NCI-H345 (cell line): ENCODE data around the gene RNGTT.
"Not testable (repeated sequence)": the region's sequence is repeated elsewhere in the genome, so short reads cannot be mapped to it uniquely, and the experiment has no call there.

Experiments used
- DNase-seq: peaks from one replicate; lab custom pipeline; 2025; lab: John Stamatoyannopoulos, UW

RNGTT gene

GRCh38 chr6:88864359-88865054 is 98.9 kb downstream of the RNGTT start:
- no peak for DNase-seq

- DNase-seq = no peak
These were observed 103.1 kb downstream of the RNGTT start for GRCh38 chr6:88860310-88860709.

- DNase-seq = no peak
These were observed 105.0 kb downstream of the RNGTT start for GRCh38 chr6:88858455-88858854.

DNA sequence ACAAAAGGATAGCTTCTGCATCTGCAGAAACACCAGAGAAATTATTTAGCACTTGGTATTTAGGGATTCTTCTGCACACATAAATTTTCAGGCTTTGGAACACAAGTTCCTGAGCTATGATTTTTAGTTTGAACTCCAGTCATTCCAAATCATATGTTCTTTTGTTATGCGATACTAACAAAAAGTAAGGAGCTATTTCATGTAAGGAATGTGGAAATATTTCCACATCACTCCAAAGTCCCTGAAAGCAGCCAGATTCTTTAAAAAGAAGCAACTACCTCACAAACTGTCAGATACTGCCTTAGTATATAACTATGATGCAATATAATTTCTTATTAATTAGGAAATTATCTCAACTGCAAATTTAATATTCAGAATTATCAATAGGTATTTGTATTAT is 106.9 kb downstream of the RNGTT start:
- DNase-seq = no peak

DNA sequence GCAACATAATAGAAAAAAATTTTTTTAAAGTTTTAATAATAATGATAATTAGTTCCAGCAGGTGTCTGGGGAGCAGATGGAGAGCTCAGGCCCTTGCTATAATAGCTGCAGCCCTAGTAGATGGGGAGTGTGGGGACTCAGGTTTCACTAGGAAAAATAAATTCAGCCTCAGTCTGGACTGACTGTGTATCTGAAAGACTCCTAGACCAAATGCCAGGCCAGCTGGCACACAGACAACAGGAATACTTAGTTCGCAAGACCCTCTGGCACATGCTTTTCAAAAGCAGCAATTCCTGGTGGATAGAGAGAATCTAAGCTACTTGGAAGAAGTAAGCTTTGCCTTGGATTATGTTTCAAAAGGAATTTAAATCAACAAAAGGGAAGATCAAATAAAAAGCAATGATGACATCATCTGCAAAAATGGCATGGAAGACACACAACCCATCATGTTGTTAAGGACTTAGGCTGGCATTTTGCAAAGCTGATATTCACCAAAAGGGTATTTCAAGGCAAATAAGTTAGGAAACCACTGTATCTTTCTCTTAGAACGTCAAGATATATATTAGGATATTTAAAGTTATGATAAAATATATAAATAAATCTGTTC is 107.8 kb downstream of the RNGTT start:
- DNase-seq = no peak

GRCh38 chr6:88852775-88853174 is 110.6 kb downstream of the RNGTT start:
- no peak for DNase-seq

- DNase-seq = no peak
These were observed 111.4 kb downstream of the RNGTT start for GRCh38 chr6:88852000-88852399.

DNA sequence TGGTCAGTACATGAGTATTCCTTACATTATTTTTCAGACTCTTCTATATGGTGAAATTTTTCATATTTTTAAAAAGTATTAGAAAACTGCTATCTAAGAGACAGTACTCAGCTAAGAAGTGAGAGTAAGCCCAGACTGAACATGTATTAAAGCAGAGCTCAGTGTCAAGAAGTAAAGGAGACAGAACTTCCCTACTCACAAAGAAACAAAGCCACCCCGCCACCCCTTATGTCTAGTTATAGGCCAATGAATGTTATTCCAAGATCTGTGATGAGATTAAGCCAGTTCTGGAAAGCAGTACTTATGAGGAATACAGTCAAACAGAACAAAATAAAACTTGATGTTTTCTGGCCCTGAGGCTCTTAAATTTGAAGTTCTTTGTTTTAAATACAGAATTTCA is 114.5 kb downstream of the RNGTT start:
- no peak for DNase-seq

- DNase-seq = no peak
These were observed 120.4 kb downstream of the RNGTT start for GRCh38 chr6:88843040-88843439.

- no peak for DNase-seq
These were observed 121.1 kb downstream of the RNGTT start for GRCh38 chr6:88842320-88842719.

DNA sequence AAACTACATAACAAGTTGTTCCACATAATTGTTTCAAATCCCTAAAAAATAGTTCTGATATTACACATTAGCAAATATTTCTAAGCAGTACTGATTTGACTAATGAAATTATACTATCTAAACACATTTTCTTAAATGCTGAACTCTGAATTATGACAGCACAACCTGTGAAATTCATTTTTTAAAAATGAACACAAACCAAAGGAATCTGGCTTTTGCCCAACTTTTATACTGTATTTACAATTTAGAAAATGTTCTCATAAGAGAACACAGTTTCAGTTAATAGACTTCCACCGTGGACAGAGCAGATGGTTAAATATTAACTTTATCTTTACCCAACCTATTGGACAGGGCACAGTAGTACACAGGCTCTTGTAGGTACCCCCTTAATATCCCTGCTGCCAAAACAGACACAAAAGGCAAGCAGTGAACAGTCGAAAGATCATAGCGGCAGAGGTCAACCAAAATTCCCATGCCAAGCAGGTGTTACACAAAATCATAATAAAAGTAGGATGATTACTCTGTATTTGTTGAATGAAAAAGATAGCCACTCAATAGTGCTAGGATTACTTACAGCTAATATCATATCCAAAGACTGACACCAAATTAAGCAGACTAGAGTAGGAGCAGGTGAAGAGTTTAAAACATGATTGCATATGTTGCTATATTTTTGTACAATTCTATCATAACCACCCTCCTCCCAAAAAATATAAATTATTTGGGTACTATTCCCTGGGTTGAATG is 122.5 kb downstream of the RNGTT start:
- DNase-seq = no peak

- DNase-seq = no peak
These were observed 123.1 kb downstream of the RNGTT start for GRCh38 chr6:88840289-88840688.

- no peak for DNase-seq
These were observed 124.1 kb downstream of the RNGTT start for GRCh38 chr6:88839280-88839679.

GRCh38 chr6:88835210-88835609 is 128.2 kb downstream of the RNGTT start:
- no peak for DNase-seq

- not testable (repeated sequence) for DNase-seq
These were observed 130.3 kb downstream of the RNGTT start for GRCh38 chr6:88833071-88833470.

DNA sequence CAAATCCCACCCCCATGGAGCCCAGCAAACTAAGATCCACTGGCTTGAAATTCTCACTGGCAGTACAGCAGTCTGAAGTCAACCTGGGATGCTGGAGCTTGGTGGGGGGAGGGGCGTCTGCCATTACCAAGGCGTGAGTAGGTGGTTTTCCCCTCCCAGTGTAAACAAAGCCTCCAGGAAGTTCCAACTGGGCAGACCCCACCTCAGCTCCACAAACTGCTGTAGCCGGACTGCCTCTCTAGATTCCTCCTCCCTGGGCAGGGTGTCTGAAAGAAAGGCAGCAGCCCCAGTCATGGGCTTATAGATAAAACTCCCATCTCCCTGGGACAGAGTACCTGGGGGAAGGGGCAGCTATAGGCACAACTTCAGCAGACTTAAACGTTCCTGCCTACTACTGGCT is 135.8 kb downstream of the RNGTT start:
- not testable (repeated sequence) for DNase-seq

- no peak for DNase-seq
These were observed 137.6 kb downstream of the RNGTT start for GRCh38 chr6:88825856-88826255.

DNA sequence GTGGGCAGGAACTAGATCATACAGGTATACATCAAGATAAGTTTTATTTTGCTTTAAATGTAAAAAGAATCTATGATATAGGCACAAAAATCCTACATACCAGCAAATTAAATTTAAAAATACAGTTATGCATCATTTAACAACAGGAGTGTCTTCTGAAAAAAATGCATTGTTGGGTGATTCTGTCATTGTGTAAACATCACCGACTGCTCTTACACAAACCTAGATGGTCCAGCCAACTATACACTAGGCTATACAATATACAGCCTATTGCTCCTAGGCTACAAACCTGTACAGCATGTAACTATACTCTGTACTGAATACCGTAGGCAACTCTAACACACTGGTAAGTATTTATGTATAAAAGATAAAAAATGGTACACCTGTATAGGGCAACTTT is 139.4 kb downstream of the RNGTT start:
- peak; percentile 3 for DNase-seq

DNA sequence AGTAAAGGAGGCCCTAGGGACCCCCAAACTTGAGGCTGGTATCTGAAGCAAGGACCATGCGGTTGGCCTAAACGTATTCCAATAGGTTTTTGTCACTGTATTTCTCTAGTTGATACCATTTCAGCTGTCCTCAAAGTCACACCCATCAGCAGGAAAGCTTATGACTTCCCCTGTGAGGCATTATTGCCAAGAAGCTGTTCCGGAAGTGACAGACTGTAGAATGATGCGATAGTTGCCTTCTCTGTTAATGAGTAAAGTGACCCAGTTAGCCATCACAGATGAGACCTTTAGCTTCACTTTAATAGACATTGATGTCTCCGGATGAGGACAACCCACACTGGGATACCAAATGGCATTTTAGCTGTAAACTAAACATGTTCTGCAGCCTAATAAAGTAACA is 147.9 kb downstream of the RNGTT start:
- DNase-seq = no peak

DNA sequence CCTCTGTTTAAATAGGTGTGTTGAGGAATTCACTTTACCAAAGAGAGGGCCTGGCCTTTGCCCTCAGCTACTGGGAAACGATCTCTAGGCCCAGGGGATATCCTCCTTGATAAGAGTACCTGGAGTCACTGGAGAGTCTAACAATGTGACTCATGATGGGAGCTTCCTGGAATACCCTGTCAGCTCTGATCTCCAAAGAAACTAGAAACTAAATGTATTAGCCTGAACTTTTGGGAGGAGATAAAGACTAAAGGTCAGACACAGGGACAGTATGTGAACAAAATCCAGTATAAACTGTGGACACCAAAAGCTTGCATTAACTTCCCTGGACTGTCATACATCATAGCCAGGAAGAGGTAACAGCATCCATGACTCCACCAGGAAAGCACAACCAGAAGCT is 148.5 kb downstream of the RNGTT start:
- DNase-seq = no peak

DNA sequence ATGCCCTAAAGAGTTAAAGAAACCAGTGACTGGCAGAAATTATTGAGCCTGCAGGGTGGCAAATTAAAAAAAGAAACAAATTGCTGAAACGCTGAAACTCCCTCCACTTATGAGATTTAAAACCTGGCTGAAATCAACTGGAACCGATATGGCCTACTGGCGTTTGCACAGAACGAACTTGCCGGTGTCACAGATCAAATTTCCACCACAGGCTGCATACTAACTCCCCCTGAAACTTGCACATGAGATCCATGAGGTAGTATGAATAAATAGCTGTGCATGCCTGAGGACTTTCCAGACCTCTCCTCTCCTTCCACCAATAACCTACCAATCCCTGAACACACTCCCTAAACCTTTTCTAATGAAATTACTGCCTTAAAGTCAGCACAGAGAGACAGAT is 150.4 kb downstream of the RNGTT start:
- DNase-seq = peak; percentile 10

DNA sequence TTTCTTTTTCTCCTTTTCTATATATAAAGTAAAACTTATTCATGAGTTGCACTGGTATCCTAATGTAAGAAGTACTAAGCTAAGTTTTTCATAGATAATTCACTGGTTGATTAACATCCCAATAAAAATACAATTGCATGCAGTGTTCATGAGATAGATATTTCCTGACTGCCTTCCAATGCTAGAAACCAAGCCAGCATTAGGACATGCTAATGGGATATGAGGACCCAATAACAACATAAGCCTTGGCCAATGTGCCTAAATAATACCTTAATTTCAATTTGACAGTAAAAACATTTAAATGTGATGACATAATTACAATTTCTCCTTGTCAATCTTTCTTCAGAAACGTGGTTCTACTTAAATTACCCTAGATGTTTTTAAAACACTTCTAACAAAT is 152.7 kb downstream of the RNGTT start:
- DNase-seq = no peak

- no peak for DNase-seq
These were observed 153.3 kb downstream of the RNGTT start for GRCh38 chr6:88810089-88810488.
